ENCODE data around the gene CHMP2A.

The CHMP2A gene

GRCh38 chr19:58529405-58529804 lies 25.5 kb downstream of the CHMP2A start:
- no peak for TF ChIP-seq FOXP2 (optimal IDR thresholded peaks at IDR 0.05; ENCODE audit: borderline replicate concordance, extremely low read depth, extremely low read length, insufficient read depth)
- no peak for TF ChIP-seq TAF1 (IDR thresholded peaks at IDR 0.05; ENCODE audit: borderline replicate concordance, insufficient read depth, low read length)
- TF ChIP-seq SIN3A (IDR thresholded peaks at IDR 0.05; ENCODE audit: borderline replicate concordance, insufficient read depth, low read length), result no peak
- no peak for TF ChIP-seq POLR2AphosphoS5 (IDR thresholded peaks at IDR 0.05; ENCODE audit: low read depth, low read length)
- TF ChIP-seq, protein P1, sequence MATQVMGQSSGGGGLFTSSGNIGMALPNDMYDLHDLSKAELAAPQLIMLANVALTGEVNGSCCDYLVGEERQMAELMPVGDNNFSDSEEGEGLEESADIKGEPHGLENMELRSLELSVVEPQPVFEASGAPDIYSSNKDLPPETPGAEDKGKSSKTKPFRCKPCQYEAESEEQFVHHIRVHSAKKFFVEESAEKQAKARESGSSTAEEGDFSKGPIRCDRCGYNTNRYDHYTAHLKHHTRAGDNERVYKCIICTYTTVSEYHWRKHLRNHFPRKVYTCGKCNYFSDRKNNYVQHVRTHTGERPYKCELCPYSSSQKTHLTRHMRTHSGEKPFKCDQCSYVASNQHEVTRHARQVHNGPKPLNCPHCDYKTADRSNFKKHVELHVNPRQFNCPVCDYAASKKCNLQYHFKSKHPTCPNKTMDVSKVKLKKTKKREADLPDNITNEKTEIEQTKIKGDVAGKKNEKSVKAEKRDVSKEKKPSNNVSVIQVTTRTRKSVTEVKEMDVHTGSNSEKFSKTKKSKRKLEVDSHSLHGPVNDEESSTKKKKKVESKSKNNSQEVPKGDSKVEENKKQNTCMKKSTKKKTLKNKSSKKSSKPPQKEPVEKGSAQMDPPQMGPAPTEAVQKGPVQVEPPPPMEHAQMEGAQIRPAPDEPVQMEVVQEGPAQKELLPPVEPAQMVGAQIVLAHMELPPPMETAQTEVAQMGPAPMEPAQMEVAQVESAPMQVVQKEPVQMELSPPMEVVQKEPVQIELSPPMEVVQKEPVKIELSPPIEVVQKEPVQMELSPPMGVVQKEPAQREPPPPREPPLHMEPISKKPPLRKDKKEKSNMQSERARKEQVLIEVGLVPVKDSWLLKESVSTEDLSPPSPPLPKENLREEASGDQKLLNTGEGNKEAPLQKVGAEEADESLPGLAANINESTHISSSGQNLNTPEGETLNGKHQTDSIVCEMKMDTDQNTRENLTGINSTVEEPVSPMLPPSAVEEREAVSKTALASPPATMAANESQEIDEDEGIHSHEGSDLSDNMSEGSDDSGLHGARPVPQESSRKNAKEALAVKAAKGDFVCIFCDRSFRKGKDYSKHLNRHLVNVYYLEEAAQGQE (IDR thresholded peaks at IDR 0.05; ENCODE audit: insufficient read depth in 1 of 2, low read depth in 2 of 2, low read length in 2 of 2), result no peak

DNA sequence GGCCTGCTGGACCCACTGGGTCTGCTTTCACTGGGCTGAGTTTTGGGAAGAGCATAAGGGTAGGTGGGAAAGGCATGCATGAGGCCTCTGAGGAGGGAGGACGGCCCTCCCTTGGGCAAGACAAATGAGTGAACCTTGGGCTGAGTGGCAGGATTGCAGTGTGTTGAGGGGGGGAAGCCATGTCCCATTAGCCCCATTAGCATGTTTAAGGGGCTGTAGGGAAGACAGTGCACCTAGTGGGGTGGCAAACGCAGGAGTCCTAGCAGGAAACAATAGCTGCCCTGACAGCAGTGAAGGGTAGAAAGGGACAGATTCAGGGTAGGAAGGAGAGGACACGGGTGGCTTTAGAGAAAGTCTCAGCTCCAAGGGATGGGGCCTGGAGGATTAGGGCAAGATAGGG lies 32.2 kb downstream of the CHMP2A start:
- TF ChIP-seq TAF1 (IDR thresholded peaks at IDR 0.05; ENCODE audit: borderline replicate concordance, insufficient read depth, low read length) (no peak), FOXP2 (optimal IDR thresholded peaks at IDR 0.05; ENCODE audit: borderline replicate concordance, extremely low read depth, extremely low read length, insufficient read depth) (no peak), SIN3A (IDR thresholded peaks at IDR 0.05; ENCODE audit: borderline replicate concordance, insufficient read depth, low read length) (no peak), POLR2AphosphoS5 (IDR thresholded peaks at IDR 0.05; ENCODE audit: low read depth, low read length) (no peak)
- TF ChIP-seq, protein P1 (IDR thresholded peaks at IDR 0.05; ENCODE audit: insufficient read depth in 1 of 2, low read depth in 2 of 2, low read length in 2 of 2), result no peak

DNA sequence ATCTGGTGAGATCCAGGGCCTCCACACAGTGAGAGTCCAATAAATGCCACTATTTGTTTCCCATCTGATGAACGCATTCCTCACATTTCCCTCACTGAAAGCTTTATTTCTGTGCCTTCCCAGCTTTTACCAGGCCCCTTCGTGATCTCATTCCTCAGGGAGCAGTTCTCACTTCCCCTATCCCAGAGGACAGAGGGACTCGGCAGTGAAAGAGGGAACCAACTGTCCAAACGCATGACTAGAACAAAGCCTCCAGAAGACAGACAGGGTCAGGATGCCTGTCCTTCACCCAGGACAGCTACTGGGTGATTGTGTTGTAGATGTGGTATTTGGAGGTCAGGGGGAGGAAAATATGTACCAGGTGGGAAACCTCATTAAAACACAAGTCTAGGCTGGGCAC lies 33.3 kb downstream of the CHMP2A start:
- TF ChIP-seq, protein P1 (IDR thresholded peaks at IDR 0.05; ENCODE audit: insufficient read depth in 1 of 2, low read depth in 2 of 2, low read length in 2 of 2), result no peak
- TF ChIP-seq TAF1 (IDR thresholded peaks at IDR 0.05; ENCODE audit: borderline replicate concordance, insufficient read depth, low read length) (no peak), FOXP2 (optimal IDR thresholded peaks at IDR 0.05; ENCODE audit: borderline replicate concordance, extremely low read depth, extremely low read length, insufficient read depth) (no peak), SIN3A (IDR thresholded peaks at IDR 0.05; ENCODE audit: borderline replicate concordance, insufficient read depth, low read length) (no peak), POLR2AphosphoS5 (IDR thresholded peaks at IDR 0.05; ENCODE audit: low read depth, low read length) (no peak)

GRCh38 chr19:58520257-58520599 lies 34.7 kb downstream of the CHMP2A start:
- no peak for TF ChIP-seq FOXP2 (optimal IDR thresholded peaks at IDR 0.05; ENCODE audit: borderline replicate concordance, extremely low read depth, extremely low read length, insufficient read depth)
- TF ChIP-seq TAF1 (IDR thresholded peaks at IDR 0.05; ENCODE audit: borderline replicate concordance, insufficient read depth, low read length), result no peak
- TF ChIP-seq SIN3A (IDR thresholded peaks at IDR 0.05; ENCODE audit: borderline replicate concordance, insufficient read depth, low read length), result no peak
- TF ChIP-seq, protein P1 (IDR thresholded peaks at IDR 0.05; ENCODE audit: insufficient read depth in 1 of 2, low read depth in 2 of 2, low read length in 2 of 2), result no peak

All from PFSK-1 (cell line).